ENCODE data around the gene RBM42.
A peak's percentile ranks its signal among the peaks of the same experiment; 100 is the strongest.

DNA sequence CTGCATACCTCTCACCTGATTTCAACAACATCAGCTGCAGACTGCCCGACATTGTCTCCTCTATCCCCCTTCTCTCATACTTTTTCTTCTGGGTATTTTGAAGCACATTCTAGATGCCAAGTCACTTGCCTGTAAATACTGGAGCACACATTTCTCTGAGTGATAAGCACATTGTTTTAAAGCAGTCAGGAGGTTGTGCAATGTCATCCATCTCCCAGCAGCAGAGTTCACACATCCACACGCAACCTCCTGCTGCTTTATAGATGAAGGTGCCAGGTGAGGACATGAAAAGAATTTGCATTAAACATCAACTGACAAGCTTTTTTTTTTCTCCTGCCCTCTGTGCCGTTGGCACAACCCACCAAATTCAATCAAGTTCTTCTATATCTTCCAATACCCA lies 43.0 kb downstream of the RBM42 start:
- no peak for TF ChIP-seq MYC (CRISPR knock-in tag; IDR thresholded peaks at IDR 0.05; ENCODE audit: borderline replicate concordance)
- TF ChIP-seq, protein P1, sequence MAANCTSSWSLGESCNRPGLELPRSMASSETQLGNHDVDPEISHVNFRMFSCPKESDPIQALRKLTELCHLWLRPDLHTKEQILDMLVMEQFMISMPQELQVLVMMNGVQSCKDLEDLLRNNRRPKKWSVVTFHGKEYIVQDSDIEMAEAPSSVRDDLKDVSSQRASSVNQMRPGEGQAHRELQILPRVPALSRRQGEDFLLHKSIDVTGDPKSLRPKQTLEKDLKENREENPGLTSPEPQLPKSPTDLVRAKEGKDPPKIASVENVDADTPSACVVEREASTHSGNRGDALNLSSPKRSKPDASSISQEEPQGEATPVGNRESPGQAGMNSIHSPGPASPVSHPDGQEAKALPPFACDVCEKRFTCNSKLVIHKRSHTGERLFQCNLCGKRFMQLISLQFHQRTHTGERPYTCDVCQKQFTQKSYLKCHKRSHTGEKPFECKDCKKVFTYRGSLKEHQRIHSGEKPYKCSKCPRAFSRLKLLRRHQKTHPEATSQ (CRISPR knock-in tag; IDR thresholded peaks at IDR 0.05; ENCODE audit: borderline replicate concordance) = no peak
- TF ChIP-seq ZNF354B (CRISPR knock-in tag; IDR thresholded peaks at IDR 0.05) = no peak
- no peak for TF ChIP-seq FOXA1 (IDR thresholded peaks at IDR 0.05)
- TF ChIP-seq FOXA1 (CRISPR knock-in tag; IDR thresholded peaks at IDR 0.05) = 0 out of 2 replicates have a peak, but pooled peaks have one; percentile 5
- TF ChIP-seq, protein P2, sequence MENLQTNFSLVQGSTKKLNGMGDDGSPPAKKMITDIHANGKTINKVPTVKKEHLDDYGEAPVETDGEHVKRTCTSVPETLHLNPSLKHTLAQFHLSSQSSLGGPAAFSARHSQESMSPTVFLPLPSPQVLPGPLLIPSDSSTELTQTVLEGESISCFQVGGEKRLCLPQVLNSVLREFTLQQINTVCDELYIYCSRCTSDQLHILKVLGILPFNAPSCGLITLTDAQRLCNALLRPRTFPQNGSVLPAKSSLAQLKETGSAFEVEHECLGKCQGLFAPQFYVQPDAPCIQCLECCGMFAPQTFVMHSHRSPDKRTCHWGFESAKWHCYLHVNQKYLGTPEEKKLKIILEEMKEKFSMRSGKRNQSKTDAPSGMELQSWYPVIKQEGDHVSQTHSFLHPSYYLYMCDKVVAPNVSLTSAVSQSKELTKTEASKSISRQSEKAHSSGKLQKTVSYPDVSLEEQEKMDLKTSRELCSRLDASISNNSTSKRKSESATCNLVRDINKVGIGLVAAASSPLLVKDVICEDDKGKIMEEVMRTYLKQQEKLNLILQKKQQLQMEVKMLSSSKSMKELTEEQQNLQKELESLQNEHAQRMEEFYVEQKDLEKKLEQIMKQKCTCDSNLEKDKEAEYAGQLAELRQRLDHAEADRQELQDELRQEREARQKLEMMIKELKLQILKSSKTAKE (CRISPR knock-in tag; IDR thresholded peaks at IDR 0.05; ENCODE audit: borderline replicate concordance) = no peak
- no peak for TF ChIP-seq NFE2L1 (CRISPR knock-in tag; IDR thresholded peaks at IDR 0.05; ENCODE audit: borderline replicate concordance)
- no peak for TF ChIP-seq POLR2AphosphoS5 (IDR thresholded peaks at IDR 0.05; ENCODE audit: low read depth, low read length)
- no peak for TF ChIP-seq POLR2A (IDR thresholded peaks at IDR 0.05; ENCODE audit: insufficient read depth in 1 of 2, low read depth in 2 of 2, low read length in 2 of 2)
- TF ChIP-seq, protein P3, sequence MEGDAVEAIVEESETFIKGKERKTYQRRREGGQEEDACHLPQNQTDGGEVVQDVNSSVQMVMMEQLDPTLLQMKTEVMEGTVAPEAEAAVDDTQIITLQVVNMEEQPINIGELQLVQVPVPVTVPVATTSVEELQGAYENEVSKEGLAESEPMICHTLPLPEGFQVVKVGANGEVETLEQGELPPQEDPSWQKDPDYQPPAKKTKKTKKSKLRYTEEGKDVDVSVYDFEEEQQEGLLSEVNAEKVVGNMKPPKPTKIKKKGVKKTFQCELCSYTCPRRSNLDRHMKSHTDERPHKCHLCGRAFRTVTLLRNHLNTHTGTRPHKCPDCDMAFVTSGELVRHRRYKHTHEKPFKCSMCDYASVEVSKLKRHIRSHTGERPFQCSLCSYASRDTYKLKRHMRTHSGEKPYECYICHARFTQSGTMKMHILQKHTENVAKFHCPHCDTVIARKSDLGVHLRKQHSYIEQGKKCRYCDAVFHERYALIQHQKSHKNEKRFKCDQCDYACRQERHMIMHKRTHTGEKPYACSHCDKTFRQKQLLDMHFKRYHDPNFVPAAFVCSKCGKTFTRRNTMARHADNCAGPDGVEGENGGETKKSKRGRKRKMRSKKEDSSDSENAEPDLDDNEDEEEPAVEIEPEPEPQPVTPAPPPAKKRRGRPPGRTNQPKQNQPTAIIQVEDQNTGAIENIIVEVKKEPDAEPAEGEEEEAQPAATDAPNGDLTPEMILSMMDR (CRISPR knock-in tag; IDR thresholded peaks at IDR 0.05) = no peak
- no peak for TF ChIP-seq ATRX (CRISPR knock-in tag; IDR thresholded peaks at IDR 0.05; ENCODE audit: borderline replicate concordance)
- no peak for TF ChIP-seq HNRNPUL1 (IDR thresholded peaks at IDR 0.05; ENCODE audit: low read depth, low read length)
- no peak for TF ChIP-seq KAT8 (CRISPR knock-in tag; IDR thresholded peaks at IDR 0.05)
- TF ChIP-seq, protein P4, sequence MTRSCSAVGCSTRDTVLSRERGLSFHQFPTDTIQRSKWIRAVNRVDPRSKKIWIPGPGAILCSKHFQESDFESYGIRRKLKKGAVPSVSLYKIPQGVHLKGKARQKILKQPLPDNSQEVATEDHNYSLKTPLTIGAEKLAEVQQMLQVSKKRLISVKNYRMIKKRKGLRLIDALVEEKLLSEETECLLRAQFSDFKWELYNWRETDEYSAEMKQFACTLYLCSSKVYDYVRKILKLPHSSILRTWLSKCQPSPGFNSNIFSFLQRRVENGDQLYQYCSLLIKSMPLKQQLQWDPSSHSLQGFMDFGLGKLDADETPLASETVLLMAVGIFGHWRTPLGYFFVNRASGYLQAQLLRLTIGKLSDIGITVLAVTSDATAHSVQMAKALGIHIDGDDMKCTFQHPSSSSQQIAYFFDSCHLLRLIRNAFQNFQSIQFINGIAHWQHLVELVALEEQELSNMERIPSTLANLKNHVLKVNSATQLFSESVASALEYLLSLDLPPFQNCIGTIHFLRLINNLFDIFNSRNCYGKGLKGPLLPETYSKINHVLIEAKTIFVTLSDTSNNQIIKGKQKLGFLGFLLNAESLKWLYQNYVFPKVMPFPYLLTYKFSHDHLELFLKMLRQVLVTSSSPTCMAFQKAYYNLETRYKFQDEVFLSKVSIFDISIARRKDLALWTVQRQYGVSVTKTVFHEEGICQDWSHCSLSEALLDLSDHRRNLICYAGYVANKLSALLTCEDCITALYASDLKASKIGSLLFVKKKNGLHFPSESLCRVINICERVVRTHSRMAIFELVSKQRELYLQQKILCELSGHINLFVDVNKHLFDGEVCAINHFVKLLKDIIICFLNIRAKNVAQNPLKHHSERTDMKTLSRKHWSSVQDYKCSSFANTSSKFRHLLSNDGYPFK (CRISPR knock-in tag; IDR thresholded peaks at IDR 0.05; ENCODE audit: borderline replicate concordance) = no peak
